Muscle of back (tissue), 11 donors: ENCODE results near the gene C1QTNF12. TPM values are rescaled to one million over a fixed set of nuclear protein-coding genes. Genes with fewer than 3 reads are reported as not detected.

Experiments used
- DNase-seq, 3 donors: peaks; one replicate each; pipeline versions ENCODE4 v3.0.0 to v3.0.0-alpha.2; 2013
- polyA plus RNA-seq, 10 donors: library from polyadenylated mRNA; unstranded; fragments of 120-200 nt; gene quantifications; one replicate each; pipeline ENCODE4 v1.2.1, GENCODE V29; 2013; ENCODE audit not compliant: insufficient read length in 10 of 10

C1QTNF12 gene
- polyA plus RNA-seq, 10 donors, result 1.0 to 6.7 (median 2.7) TPM

DNA sequence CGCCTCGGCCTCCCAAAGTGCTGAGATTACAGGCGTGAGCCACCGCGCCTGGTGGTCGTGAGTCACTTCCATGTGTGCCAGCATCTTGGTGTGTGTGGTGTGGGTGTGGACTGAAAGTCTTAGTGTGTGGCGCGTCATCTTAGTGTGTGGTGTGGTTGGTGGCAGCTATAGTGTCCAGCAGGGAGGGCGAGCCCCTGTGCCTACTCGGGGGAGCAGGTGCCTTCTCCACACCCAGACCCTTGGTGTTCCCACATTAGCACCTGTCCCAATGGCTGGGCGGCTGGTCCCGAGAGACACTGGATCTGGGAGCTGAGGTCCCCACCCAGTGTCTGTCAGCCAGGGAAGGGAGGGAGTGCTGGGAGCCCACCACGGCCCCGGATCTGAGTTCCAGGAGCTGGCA is 36.5 kb upstream of the C1QTNF12 start:
- no peak for DNase-seq

DNA sequence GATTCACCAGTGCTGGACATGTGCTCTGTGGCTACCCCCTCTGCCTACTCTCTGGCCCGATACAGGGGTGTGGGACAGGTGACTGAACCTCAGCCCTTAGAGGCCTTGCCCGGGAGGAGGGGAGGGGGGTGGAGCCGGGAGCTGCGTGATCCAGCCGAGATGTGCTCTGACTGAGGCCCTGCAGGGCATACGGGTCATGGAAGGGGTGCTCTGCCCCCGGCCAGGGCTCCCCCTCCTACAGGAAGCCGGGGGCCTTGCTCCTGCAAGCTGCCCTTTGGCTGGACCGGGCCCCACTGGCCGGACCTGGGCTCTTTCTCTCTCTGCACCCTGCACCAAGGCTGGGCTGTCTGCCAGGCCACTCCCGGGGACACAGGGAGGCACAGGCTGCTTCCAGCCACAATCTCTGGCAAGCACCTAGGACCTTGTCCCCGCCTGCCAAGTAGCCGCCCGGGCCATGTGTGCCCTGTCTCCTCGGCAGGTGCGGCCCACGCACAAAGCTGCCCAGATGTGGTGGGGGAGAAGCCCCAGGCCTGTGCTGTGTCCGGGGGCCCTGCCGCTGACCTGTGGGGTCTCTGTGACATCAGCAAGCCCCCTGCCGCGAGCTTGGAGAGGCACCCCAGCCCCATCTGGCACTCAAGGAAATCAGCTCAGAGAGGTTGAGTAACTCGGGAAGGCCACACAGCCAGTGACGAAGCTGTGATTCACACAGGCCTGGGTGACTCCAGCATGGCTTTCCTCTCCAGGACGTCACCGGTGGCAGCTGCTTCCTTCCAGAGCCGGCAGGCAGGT is 35.2 kb upstream of the C1QTNF12 start:
- no peak for DNase-seq

DNA sequence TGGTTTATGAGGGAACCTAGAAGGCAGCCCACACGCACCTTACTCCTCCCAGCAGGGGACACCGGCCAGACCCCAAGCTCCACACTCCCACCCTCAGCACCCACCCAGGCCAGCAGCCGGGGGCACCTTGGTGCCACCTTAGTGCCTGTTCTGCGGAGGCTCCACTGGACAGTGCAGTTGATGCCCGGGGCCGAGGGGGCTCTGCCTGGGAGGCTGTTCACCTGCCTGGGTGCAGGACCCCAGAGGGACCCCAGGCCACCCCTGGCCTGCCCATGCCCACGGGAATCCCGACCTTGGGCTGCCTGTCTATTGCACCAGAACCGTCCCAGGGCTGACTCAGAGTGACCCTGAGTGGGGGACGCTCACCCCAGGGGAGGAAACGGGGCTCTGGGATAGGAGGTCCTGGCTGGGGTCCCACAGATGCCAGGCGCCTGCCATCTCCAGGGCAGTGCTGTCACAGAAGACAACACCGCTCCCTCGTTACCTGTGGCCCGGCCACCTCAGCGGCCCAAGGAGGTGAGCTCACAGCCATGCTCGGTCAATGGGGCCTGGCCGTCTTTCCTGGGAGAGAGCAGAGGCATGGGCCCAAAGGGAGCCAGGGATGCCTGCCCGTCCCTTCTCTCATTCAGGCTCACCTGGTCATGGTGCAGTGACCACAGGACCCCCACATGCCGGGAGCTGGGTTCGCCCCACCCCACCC is 34.4 kb upstream of the C1QTNF12 start:
- no peak for DNase-seq

DNA sequence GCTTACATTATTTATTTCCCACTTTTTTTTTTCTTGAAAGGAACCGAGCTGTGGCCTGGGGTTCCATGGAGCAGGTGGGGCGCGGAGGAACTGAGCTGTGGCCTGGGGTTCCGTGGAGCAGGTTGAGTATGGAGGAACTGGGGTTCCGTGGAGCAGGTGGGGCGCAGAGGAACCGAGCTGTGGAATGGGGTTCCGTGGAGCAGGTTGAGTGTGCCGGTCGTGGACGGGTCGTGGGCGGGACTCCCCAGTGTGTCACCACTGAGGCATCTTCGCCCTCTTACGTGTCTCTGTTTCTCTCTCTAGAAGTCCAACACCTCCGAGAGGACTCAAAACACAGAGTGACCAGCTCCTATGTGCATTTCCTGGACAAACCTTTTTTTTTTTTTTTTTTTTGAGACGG is 32.5 kb upstream of the C1QTNF12 start:
- DNase-seq, result no peak

DNA sequence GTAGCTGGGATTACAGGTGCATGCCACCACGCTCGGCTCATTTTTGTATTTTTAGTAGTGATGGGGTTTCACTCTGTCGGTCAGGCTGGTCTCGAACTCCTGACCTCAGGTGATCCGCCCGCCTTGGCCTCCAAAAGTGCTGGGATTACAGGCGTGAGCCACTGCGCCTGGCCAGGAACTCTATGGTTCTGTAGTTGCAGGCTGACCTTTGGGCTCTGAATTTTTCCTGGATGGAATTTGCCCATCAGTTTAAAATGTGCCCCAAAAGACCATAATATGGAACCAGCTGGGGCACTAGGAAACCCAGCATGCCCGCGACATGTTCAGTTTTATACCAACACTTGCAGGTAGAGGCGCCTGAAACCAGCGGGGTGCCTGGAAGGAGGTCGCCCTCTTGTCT is 32.1 kb upstream of the C1QTNF12 start:
- DNase-seq, result no peak

DNA sequence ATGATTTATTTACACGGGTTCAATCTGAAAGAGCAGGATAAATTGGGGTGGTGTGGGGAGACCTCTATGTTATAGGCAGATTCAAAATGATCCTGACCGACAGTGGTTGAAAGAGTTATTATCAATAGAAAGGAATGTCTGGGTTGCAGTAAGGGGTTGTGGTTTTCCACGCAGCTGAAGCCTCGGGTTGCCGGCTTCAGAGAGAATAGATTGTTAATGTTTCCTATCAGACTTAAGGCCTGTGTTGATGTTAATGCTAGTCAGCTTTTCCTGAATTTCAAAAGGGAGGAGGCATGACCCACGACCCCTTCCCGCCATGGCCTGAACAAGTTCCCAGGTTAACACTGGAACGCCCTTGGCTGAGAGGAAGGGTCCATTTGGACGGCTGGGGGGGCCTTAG is 29.3 kb upstream of the C1QTNF12 start:
- no peak for DNase-seq

DNA sequence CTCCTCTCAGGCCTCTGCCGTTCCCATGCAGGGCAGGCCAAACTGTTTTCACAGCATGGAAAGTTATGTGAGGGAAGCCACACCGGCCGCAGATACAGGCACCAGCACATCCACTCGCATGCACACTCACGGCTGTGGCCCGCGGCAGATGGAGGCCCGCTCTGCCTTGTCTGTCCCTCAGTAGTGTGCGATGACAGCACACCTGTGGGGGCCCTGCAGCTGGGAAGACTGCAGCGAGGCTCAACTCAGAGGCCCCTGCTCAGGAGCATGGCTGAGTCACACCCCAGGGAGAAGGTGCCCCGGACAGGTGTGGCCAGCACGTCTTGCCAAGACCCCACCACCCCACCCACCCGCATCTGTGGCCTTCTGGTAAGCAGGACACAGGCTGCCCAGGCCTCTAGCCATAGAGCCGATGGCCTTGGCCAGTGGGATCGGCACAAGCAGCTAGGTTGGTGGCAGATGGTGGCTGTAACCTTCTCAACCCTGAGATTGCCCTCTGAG is 28.5 kb upstream of the C1QTNF12 start:
- DNase-seq, result no peak

DNA sequence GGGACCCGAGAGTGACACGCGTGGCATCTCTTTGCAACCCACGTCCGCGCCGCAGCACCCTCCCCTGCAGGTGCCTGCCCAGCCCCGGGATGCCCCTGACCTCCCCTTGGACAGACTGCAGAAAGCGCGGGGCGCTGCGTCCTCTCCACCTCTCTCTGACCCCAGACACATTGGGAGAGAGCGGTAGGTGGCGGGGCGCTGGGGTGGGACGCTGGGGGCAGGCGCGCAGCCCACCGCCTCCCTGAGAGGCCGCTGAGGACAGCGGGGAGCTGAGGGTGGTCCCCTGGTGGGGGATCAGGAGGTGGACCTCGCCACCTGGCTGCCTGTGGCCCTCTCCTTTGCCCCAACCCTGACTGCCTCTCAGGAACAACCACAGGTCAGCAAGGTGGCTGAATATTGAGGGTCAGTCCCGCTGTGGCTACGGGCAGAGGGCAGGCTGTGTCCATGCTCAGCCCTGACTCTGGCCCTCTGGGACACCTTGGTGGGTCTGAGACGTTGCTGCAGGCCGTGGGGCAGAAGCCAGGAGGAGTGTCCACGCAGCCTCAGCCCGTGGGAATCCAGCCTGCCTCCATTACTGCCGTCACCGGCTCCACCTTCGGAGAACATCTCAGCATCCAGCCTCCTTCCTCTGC is 27.9 kb upstream of the C1QTNF12 start:
- peak in 1 of 3 donors; percentile 33 for DNase-seq

DNA sequence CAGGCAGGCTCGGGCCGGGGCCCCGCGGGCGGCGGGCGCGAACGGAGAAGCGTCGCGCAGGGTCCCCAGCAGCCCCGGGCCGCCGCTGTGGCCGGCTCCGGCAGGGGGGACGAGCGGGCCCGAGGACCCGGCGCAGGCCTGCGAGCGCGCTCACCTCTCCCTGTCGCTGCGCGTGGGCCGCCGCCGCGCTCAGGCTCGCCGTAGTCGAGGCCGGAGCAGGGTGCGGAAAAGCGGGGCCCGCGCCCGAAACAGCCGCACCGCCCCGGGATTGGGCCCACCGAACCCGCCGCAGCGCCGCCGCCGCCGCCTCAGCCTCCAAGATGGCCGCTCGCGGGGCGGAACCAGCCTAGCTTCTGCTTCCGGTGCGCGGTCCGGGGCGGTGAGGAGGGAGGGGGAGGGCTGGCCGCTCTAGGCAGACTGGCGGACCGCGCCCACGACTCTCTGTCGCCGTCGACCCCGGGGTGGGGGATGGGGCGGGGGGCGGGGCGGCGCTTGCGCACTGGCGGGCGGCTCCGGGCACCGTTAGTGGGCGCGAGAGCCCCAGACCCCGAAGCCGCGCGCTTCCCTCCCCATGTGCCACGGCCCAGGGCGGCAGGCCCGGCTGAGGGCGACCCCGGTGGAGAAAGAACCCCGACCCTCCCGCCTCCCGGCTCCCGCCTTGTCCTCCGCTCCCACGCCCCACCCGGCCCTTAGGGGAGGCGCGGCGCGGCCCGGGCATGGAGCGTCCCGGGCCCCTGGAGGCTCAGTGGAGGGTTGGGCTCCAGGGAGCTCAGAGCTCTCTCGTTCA is 27.2 kb upstream of the C1QTNF12 start, which contains the start of gene UBE2J2:
TSS of gene UBE2J2 (minus strand) at position 343 of the 787 bp plus-strand sequence. CDS start 5,862 bp downstream, outside the sequence.
- peak; percentile 91 to 96 (median 93) for DNase-seq

DNA sequence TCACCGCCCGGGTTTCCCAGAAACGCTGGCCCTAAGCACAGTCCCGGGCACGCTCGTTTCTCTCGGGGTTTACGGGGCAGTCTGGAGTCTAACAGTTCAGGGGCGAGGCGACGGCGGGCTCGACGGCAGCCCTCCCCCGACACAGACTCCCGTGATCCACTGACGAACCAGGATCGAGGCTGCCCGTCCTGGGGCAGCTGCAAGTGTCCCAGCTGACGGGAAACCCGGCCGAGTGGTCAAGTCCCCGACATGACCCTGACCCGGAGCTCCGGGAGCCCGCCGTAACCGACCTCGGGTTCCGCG is 26.6 kb upstream of the C1QTNF12 start:
- peak in 1 of 3 donors; percentile 35 for DNase-seq

DNA sequence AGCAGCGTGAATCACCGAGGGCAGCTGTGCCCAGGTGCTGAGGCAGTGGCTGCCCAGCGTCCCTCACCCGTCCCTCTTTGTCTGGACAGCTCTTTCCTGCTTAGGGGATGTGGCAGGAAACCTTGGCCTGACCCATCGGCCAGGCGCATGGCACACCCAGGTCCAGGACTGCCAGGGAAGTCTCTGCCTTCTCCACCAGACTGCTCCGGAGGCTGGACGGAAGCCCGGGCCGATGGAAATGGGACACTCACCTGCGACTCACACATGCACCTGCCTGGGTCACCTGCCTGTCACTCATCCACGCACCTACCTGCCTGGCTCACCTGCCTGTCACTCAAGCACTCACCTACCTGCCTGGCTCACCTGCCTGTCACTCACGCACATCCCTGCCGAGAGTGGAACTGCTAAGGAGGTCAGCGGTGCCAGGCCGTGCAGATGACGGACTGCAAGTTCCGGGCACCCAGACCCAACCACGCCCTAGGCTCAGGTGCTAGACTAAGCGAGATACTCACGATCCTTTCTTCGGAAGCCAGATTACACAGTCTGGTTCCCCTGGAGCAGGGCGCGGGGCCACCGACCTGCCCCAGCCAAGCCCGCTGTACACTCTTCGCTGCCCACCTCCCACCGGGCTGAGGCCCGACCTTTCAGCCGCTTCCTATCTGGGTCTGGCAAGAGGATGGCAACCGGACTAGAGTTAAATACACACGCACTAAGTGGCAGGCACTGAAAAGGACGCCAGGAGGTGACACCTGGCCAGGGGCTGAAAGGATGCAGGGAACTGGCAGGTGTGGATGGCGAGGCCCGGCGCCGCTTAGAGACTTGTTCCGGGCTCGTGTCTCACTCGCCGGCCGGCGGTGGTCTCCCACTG is 26.1 kb upstream of the C1QTNF12 start:
- DNase-seq, result no peak

DNA sequence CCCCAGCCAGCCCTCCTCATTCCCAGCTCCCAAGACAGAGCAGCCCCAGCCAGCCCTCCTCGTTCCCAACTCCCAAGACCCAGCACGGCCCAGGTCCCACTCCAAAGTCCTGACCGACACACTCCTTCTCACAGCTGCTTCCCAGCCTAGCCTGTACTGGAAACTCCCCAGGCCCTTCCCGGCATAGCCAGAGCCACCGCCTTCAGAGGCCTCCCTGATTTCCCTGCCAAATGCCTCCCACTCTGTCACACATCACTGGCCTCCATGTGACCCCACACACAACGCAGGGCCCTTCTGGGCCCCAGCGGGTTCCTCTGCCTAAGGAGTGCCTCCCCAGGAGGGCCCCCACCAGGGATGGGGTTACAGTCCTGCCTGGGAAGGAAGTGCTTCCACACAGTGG is 24.3 kb upstream of the C1QTNF12 start:
- no peak for DNase-seq

DNA sequence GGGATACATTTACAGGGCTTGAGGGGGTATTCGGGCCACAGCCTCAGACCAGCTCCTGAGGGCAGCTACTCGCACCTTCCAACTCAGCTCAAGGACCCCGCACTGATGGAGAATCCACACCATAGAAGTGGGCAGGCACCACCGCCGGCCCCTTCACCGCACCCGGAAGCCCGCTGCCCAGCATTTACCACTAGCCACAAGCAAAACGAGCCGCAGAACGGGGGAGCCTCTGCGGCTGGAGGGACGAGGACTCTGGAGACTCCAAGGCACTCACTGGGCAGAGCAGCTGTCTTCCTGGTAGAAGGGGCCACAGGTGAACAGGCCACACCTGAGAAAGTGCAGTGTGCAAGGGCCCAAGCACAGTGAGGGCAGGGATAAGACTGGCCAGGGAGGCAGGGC is 21.8 kb upstream of the C1QTNF12 start:
- DNase-seq, result no peak

DNA sequence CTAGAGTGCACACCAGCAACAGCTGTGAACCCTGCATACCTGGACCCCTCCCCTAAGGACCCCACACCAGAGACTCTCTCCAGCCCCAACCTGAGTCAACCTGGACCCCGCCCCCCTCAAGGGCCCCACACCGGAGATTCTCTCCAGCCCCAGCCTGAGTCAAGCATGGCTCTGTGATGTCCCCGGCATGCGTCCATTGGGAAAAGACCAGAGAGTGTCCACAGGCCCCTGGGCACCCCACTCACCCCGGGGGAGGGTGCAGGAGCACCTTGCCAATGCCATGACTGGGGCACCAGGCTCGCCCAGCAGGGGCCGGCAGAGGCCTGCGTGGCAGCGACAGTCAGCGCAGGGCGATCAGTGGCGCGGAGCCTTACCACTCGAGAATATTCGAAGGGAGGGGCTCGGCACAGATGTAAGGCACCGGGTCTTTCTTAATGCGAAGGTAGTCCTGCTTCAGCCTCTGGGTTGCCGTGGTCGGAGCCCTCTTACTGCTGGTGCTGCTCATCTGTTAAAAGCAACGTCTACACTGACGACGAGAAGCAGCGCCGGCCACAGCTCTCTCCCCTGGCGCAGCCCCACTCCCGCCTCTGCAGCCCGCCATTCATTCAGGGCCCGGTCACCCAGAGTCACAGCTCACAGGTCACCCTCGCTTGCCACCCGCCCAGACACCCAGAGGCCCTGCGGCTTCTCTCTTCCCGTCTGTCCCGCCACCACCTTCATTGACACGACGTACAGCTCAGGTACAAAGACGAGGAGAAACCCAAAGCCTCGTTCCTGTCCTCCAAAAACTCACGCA is 21.2 kb upstream of the C1QTNF12 start:
- DNase-seq, result no peak

DNA sequence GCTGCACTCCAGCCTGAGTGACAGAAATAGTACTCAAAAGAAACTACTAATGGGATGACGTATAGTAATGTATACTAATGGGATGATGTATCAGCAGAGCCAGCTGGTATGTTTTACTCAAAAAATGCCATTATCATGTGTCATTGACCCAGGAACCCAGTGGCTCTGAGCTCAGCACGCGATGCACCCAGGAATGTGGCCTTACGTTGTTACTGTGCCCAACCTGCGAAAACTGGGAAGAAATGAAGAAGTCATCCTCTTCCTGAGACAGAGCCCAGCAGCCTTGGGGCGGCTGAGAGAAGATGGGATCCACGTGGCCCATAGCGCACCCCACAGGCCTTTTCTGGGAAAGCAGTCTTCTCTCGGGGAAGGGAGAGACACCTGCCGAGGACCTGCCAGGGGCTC is 18.3 kb upstream of the C1QTNF12 start:
- DNase-seq, result peak in 1 of 3 donors; percentile 96

DNA sequence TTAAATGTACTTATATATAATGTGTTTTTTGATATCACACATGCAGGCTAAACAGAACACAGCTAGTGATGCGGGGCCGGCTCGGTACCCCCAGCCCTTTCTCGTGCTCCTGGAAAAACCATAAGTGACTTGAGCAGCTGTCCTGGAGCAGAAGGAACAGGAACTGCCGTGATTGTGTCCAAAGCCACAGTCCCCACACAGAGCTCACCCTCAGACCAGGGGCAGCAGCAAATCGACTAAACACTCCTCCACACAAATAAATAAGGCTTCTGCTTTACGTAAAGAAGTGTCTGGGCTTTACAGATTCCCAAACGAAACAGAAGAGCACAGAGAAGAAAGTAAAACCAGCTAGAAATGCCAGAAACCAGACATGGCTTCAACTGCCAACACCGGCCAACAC is 17.5 kb upstream of the C1QTNF12 start:
- DNase-seq, result no peak

DNA sequence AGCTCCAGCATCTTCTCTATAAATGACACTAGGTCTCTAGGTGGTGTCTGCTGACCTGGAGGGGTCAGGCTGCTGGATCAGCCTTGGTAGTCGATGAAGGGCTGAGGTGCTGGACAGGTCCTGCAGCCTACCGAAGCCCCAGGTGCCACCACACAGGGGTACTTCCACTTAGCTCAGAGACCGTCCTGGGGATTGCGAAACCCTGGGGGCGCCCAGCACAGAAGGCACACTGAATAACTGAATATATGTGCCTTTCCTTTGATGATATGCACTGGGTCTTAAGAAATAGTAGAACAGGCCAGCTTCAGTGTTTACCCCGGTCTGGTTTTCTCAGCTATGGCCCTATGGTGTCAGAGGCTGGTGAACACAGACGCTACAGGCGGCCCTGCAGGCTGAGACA is 16.2 kb upstream of the C1QTNF12 start:
- no peak for DNase-seq

DNA sequence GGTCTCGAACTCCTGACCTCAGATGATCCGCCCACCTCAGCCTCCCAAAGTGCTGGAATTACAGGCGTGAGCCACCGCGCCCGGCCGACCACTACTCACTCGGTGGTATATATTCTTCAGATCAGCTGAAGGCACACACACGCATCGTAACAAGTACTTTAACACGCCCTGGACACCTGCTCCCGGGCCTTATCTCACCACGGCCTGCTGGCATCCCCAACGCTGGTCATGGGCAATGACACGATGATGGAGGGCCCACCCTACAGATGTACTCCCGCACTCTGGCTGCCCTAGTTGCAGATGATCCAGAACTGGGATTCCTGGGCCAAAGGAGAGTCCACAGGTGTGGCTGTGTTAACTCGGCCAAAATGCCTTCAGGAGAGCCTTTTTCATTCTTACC is 15.5 kb upstream of the C1QTNF12 start:
- no peak for DNase-seq

DNA sequence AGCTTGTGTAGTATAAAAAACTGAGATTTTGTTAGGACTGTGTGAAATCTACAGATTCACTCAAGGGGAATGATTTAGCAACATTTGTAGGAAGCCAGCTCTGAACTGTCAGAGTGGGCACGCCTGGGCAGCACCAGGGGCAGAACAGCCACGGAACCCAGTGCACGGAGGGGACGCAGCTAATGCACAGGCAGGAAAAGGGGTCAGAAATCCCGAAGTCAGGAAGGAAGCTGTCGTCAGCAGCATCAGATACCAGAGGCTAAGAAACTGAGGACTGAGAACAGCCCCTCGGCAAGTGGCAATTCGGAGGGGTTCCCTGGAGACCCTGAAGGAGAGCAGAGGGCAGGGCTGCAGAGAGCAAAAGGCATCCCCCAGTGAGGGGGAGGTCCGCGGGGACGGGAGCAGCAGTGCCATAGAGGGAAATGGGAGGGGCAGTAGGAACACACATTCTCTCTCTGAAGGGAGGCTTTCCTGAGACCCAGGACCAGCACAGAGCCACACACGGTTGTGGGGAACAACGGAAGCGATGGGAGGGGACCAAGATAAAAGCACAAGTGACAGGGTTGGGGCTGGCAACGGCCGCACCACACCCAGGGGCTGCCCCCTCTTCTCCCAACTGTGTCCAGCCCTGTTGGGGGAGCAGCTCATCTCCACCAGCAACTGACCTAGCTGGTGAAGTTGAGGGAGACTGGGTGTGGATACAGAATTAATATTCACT is 14.5 kb upstream of the C1QTNF12 start:
- no peak for DNase-seq
